Amniotic stem cell (primary cell): Measurements from ENCODE around the gene DHX9.

Experiments used
- DNase-seq: peaks from one replicate; lab custom pipeline; 2025; lab: John Stamatoyannopoulos, UW

Gene DHX9

GRCh38 chr1:182841368-182841988, 2.3 kb downstream of the DHX9 start:
- DNase-seq: no peak

GRCh38 chr1:182842265-182842664, 3.1 kb downstream of the DHX9 start:
- DNase-seq: no peak

- DNase-seq: no peak
These were observed 6.2 kb downstream of the DHX9 start for GRCh38 chr1:182845379-182845778.

GRCh38 chr1:182845894-182846293, 6.7 kb downstream of the DHX9 start:
- no peak for DNase-seq

- DNase-seq: no peak
These were observed 8.0 kb downstream of the DHX9 start for GRCh38 chr1:182847105-182847504.

GRCh38 chr1:182848736-182849135, 9.6 kb downstream of the DHX9 start:
- no peak for DNase-seq

GRCh38 chr1:182850319-182850718, 11.2 kb downstream of the DHX9 start:
- DNase-seq: no peak

- DNase-seq: no peak
These were observed 12.7 kb downstream of the DHX9 start for GRCh38 chr1:182851825-182852224.

GRCh38 chr1:182855911-182856310, 16.8 kb downstream of the DHX9 start:
- DNase-seq: no peak

- DNase-seq: no peak
These were observed 18.1 kb downstream of the DHX9 start for GRCh38 chr1:182857212-182857611.

GRCh38 chr1:182860658-182861057, 21.5 kb downstream of the DHX9 start:
- no peak for DNase-seq

GRCh38 chr1:182861994-182862393, 22.8 kb downstream of the DHX9 start:
- no peak for DNase-seq

- DNase-seq: no peak
These were observed 23.7 kb downstream of the DHX9 start for GRCh38 chr1:182862827-182863226.

- DNase-seq: no peak
These were observed 24.8 kb downstream of the DHX9 start for GRCh38 chr1:182863940-182864339.

- no peak for DNase-seq
These were observed 28.7 kb downstream of the DHX9 start for GRCh38 chr1:182867861-182868260.

GRCh38 chr1:182869241-182869666, 30.1 kb downstream of the DHX9 start:
- DNase-seq: no peak

- DNase-seq: no peak
These were observed 33.7 kb downstream of the DHX9 start for GRCh38 chr1:182872881-182873280.

- DNase-seq: no peak
These were observed 36.7 kb downstream of the DHX9 start for GRCh38 chr1:182875889-182876288.

- no peak for DNase-seq
These were observed 38.2 kb downstream of the DHX9 start for GRCh38 chr1:182877331-182877730.

GRCh38 chr1:182877842-182878241, 38.7 kb downstream of the DHX9 start:
- no peak for DNase-seq

GRCh38 chr1:182884872-182885271, 45.7 kb downstream of the DHX9 start:
- DNase-seq: no peak

- DNase-seq: no peak
These were observed 46.4 kb downstream of the DHX9 start for GRCh38 chr1:182885591-182885990.

GRCh38 chr1:182886985-182887384, 47.8 kb downstream of the DHX9 start:
- no peak for DNase-seq

- DNase-seq: no peak
These were observed 49.8 kb downstream of the DHX9 start for GRCh38 chr1:182888736-182889531.
